ENCODE data around the gene CPS1.

Gene CPS1

DNA sequence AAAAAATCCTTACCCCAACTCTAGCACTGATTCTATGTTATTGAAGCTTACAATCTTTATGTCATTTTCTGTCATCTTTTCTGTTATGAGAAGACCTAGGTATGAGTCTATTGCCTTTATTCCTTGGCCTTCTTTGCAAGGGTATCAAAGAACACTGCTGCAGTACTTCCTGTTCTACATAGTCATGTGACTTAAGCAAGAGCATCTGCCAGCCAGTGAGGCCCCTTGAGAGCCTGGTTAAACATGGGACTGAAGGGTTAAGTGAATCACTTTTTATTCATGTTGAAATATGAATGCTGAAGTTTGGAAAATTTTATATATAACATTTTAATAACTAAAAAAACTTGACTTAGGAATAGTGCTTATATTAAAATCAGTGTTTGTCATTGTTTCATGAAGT lies 844 bp upstream of the CPS1 start:
- no peak overlapping the region for H3K4me3 ChIP-seq
- TF ChIP-seq, protein P1, sequence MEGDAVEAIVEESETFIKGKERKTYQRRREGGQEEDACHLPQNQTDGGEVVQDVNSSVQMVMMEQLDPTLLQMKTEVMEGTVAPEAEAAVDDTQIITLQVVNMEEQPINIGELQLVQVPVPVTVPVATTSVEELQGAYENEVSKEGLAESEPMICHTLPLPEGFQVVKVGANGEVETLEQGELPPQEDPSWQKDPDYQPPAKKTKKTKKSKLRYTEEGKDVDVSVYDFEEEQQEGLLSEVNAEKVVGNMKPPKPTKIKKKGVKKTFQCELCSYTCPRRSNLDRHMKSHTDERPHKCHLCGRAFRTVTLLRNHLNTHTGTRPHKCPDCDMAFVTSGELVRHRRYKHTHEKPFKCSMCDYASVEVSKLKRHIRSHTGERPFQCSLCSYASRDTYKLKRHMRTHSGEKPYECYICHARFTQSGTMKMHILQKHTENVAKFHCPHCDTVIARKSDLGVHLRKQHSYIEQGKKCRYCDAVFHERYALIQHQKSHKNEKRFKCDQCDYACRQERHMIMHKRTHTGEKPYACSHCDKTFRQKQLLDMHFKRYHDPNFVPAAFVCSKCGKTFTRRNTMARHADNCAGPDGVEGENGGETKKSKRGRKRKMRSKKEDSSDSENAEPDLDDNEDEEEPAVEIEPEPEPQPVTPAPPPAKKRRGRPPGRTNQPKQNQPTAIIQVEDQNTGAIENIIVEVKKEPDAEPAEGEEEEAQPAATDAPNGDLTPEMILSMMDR (IDR thresholded peaks at IDR 0.05), result no peak
- peaks cover 0 to 5% (median 0%) of the 10 kb centered on the region in 4 donors for H3K4me1 ChIP-seq
- intact Hi-C loops (cut with DNase I; ENCODE audit: low total_unique reads), result no loop called here
- H3K36me3 ChIP-seq, result no peaks in the 10 kb centered on the region
- DNase-seq, result no peak
- H3K9me3 ChIP-seq, result no peaks in the 10 kb centered on the region
- no peak overlapping the region for H3K27ac ChIP-seq
- H3K27me3 ChIP-seq, result no peaks in the 10 kb centered on the region

DNA sequence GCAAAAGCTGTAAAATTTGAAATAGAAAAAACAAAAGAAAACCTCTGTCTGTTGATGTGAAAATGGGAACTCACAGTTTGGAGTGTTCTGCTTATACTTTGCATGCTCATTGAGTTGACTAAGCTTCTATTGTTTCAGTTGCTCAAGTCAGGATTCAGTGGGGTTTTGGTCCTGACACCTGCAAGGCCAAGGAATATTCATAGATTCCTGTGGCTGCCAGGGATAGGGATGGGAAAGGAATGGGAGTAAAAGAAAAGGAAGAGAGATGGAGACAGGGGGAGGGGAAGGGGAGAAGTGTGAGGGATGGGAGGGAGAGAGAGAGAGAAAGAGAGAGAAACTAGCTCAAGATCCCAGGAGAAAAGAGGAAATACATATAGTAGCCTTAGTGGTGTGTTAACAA lies 1.3 kb downstream of the CPS1 start:
- Histone ChIP-seq H3K27ac (no peak overlapping the region), H3K9me3 (no peaks in the 10 kb centered on the region)
- intact Hi-C loops (cut with DNase I; ENCODE audit: low total_unique reads), result no loop called here

DNA sequence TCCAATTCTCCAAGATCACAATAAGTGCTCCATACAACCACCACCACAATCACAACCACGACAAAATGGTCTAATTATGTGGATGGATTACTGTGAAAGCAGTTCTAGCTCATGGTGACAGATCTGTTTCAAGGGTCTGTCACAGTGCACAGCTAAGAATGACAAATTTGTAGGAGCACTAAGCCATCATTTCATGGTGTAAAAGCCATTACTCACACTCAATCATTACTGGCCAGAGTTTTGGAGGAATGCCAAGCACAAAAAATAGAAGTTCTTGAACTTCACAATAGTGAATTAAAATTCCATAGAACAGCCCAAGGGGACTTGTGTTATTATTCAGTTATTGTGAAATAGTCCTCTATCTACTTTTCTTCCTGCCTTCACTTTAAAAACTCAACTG lies 2.3 kb downstream of the CPS1 start:
- H3K36me3 ChIP-seq, result no peaks in the 10 kb centered on the region
- no peaks in the 10 kb centered on the region for H3K27me3 ChIP-seq
- no peaks in the 10 kb centered on the region for H3K4me1 ChIP-seq
- H3K27ac ChIP-seq, result no peak overlapping the region
- TF ChIP-seq, protein P1 (IDR thresholded peaks at IDR 0.05), result no peak
- H3K9me3 ChIP-seq, result no peaks in the 10 kb centered on the region
- intact Hi-C loops (cut with DNase I; ENCODE audit: low total_unique reads), result no loop called here
- DNase-seq, result no peak
- no peak overlapping the region for H3K4me3 ChIP-seq

More for the DNA sequence above, 1.3 kb downstream of the CPS1 start:
- no peak overlapping the region for H3K4me3 ChIP-seq
- H3K36me3 ChIP-seq, result no peaks in the 10 kb centered on the region
- peaks cover 0 to 5% (median 0%) of the 10 kb centered on the region in 4 donors for H3K4me1 ChIP-seq
- DNase-seq, result no peak
- TF ChIP-seq, protein P1 (IDR thresholded peaks at IDR 0.05), result no peak
- H3K27me3 ChIP-seq, result no peaks in the 10 kb centered on the region

DNA sequence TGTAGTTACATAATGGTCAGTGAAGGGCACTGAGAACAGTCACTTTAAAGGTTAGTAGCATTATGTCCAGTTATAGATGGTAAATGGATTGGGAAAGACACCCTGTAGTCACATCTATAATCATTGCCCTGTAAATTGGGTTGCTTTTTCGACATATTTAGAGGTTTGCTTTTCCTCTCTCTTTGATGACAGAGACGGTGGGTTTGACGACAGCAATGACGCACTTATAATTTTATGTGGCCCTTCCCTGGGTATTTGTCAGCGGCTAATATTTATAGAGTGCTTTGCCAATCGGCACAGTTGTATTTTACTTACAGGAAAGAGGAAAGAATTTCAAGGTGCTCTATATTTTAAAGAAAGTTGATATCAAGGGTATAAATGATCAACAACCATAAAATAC lies 2.8 kb downstream of the CPS1 start:
- H3K4me1 ChIP-seq, result no peaks in the 10 kb centered on the region
- no peak overlapping the region for H3K27ac ChIP-seq
- no peak overlapping the region for H3K4me3 ChIP-seq
- intact Hi-C loops (cut with DNase I; ENCODE audit: low total_unique reads), result no loop called here
- H3K27me3 ChIP-seq, result no peaks in the 10 kb centered on the region
- TF ChIP-seq, protein P1 (IDR thresholded peaks at IDR 0.05), result no peak
- no peaks in the 10 kb centered on the region for H3K9me3 ChIP-seq
- H3K36me3 ChIP-seq, result no peaks in the 10 kb centered on the region
- no peak for DNase-seq

DNA sequence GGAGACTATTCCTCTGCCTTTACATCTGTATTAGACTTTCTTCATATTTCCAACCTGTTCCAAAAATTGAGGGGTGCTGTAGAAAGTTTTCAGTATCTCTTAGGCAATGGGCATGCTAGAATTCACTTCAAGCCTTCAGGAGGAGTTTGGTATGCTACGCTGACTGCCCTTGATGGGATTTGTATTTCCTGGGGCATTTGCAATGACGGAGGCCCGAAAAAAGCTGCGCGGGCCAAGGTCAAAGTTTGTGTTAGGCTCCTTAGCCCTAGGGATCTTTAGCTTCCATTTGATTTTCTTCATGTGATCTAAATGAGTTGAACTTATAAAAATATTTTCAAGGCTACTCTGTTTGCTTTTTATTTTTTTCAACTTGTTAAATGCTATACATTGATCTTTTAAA lies 5.1 kb downstream of the CPS1 start:
- H3K4me1 ChIP-seq, result no peaks in the 10 kb centered on the region
- H3K4me3 ChIP-seq, result no peak overlapping the region
- TF ChIP-seq, protein P1 (IDR thresholded peaks at IDR 0.05), result no peak
- no peaks in the 10 kb centered on the region for H3K9me3 ChIP-seq
- no peaks in the 10 kb centered on the region for H3K36me3 ChIP-seq
- DNase-seq, result no peak
- intact Hi-C loops (cut with DNase I; ENCODE audit: low total_unique reads), result no loop called here
- no peaks in the 10 kb centered on the region for H3K27me3 ChIP-seq
- no peak overlapping the region for H3K27ac ChIP-seq

DNA sequence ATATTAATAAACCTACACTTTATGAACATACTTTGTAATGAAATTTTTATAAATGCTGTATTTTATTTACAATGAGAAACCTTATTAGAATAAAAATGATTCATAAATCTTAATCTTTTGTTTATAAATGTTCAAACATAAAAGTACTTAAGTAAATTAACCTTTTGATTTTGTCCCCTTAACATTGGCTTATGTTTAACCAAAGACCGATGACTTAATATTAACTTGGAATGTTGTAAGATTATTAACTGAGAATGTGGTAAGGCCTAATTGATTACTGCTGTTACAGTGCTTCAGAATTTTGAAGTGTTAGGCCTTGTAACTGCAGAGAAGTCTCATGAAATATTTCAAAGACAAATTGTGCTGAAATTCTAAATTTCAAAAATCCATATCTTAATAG lies 5.7 kb downstream of the CPS1 start:
- no peak overlapping the region for H3K27ac ChIP-seq
- H3K27me3 ChIP-seq, result no peaks in the 10 kb centered on the region
- H3K4me3 ChIP-seq, result no peak overlapping the region
- intact Hi-C loops (cut with DNase I; ENCODE audit: low total_unique reads), result no loop called here
- TF ChIP-seq, protein P1 (IDR thresholded peaks at IDR 0.05), result no peak
- no peaks in the 10 kb centered on the region for H3K4me1 ChIP-seq
- H3K9me3 ChIP-seq, result no peaks in the 10 kb centered on the region
- no peak for DNase-seq
- H3K36me3 ChIP-seq, result no peaks in the 10 kb centered on the region
